IPS-18a (cell line): Measurements from ENCODE around the gene ZNF862.
A peak's percentile ranks its signal among the peaks of the same experiment; 100 is the strongest.

Experiments
- H3K27ac ChIP-seq: one replicate; pipeline ENCODE4 v1.5.1; 2013; ENCODE audit warnings: low read length
- H3K27me3 ChIP-seq: one replicate; pipeline ENCODE4 v1.6.1; 2013; ENCODE audit warnings: mild to moderate bottlenecking, low read length; ENCODE audit not compliant: control insufficient read depth, insufficient read depth
- H3K36me3 ChIP-seq: one replicate; pipeline ENCODE4 v1.6.1; 2013; ENCODE audit warnings: low read depth, low read length; ENCODE audit not compliant: control insufficient read depth
- H3K4me1 ChIP-seq: one replicate; pipeline ENCODE4 v1.6.1; 2013; ENCODE audit warnings: low read depth, low read length; ENCODE audit not compliant: control insufficient read depth
- H3K4me3 ChIP-seq: one replicate; pipeline ENCODE4 v1.5.1; 2013; ENCODE audit warnings: low read length
- H3K9ac ChIP-seq: one replicate; pipeline ENCODE4 v1.6.1; 2013; ENCODE audit warnings: mild to moderate bottlenecking, low read length, moderate library complexity
- H3K9me3 ChIP-seq: one replicate; pipeline ENCODE4 v1.6.1; 2013; ENCODE audit warnings: low read depth, low read length; ENCODE audit not compliant: control insufficient read depth

Gene ZNF862

GRCh38 chr7:149838224-149838991 lies at the start of gene ZNF862:
TSS of gene ZNF862 (plus strand) at chr7:149838375. CDS start at chr7:149838612, 237 bp downstream.
- peaks cover 8% of the 10 kb centered on the region for H3K4me1 ChIP-seq
- no peaks in the 10 kb centered on the region for H3K9me3 ChIP-seq
- peak within 1 kb of the TSS; percentile 15 for H3K9ac ChIP-seq
- H3K27me3 ChIP-seq, result peaks cover 25% of the 10 kb centered on the region
- no peaks in the 10 kb centered on the region for H3K36me3 ChIP-seq
- H3K4me3 ChIP-seq, result peak within 1 kb of the TSS; percentile 71
- no peak within 1 kb of the TSS for H3K27ac ChIP-seq

DNA sequence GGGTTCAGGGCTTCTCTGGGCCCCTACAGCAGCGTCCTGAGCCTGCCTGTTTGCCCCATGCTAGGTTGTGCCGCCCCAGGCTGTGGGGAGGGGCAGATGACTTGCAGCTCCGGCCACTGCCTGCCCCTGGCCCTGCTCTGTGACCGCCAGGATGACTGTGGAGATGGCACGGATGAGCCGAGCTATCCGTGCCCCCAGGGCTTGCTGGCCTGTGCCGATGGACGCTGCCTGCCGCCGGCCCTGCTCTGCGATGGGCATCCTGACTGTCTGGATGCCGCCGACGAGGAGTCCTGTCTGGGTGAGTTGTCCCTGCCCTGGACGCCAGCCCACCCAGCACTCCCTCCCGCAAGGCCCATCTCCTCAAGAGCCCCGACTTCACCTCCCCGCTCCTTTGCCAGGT lies 49.1 kb upstream of the ZNF862 start:
- Histone ChIP-seq H3K9me3 (no peaks in the 10 kb centered on the region), H3K4me1 (no peaks in the 10 kb centered on the region), H3K27me3 (peaks cover 46% of the 10 kb centered on the region), H3K36me3 (no peaks in the 10 kb centered on the region), H3K27ac (no peak overlapping the region), H3K9ac (no peak overlapping the region), H3K4me3 (no peak overlapping the region)

GRCh38 chr7:149790146-149790548 lies 48.0 kb upstream of the ZNF862 start:
- Histone ChIP-seq H3K9me3 (no peaks in the 10 kb centered on the region), H3K9ac (no peak overlapping the region), H3K36me3 (no peaks in the 10 kb centered on the region), H3K27ac (no peak overlapping the region), H3K27me3 (peaks cover 46% of the 10 kb centered on the region), H3K4me3 (peak overlapping the region; percentile 31), H3K4me1 (no peaks in the 10 kb centered on the region)

GRCh38 chr7:149790754-149791360 lies 47.3 kb upstream of the ZNF862 start:
- H3K36me3 ChIP-seq, result no peaks in the 10 kb centered on the region
- peaks cover 46% of the 10 kb centered on the region for H3K27me3 ChIP-seq
- H3K4me1 ChIP-seq, result no peaks in the 10 kb centered on the region
- no peaks in the 10 kb centered on the region for H3K9me3 ChIP-seq
- H3K27ac ChIP-seq, result no peak overlapping the region
- H3K9ac ChIP-seq, result no peak overlapping the region
- H3K4me3 ChIP-seq, result peak overlapping the region; percentile 31

GRCh38 chr7:149791411-149792219 lies 46.6 kb upstream of the ZNF862 start:
- Histone ChIP-seq H3K9ac (no peak overlapping the region), H3K4me1 (no peaks in the 10 kb centered on the region), H3K27me3 (peaks cover 46% of the 10 kb centered on the region), H3K27ac (no peak overlapping the region), H3K9me3 (no peaks in the 10 kb centered on the region), H3K4me3 (no peak overlapping the region), H3K36me3 (no peaks in the 10 kb centered on the region)

DNA sequence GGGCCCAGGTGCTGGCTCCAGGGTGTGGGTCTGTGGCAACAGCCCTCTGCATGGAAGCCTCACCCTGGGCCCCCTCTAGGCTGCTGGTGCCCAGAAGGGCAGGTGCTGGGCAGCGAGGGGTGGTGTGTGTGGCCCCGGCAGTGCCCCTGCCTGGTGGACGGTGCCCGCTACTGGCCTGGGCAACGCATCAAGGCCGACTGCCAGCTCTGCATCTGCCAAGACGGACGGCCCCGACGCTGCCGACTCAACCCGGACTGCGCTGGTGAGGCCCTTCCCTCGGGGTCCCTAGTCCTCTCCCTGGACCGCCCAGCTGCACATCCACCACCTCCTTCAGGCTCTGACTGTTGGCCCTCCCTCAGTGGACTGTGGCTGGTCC lies 46.0 kb upstream of the ZNF862 start:
- Histone ChIP-seq H3K4me3 (no peak overlapping the region), H3K27me3 (peaks cover 41% of the 10 kb centered on the region), H3K4me1 (no peaks in the 10 kb centered on the region)

GRCh38 chr7:149793261-149793660 lies 44.9 kb upstream of the ZNF862 start:
- Histone ChIP-seq H3K4me1 (no peaks in the 10 kb centered on the region), H3K9ac (no peak overlapping the region), H3K27ac (no peak overlapping the region), H3K4me3 (no peak overlapping the region), H3K27me3 (peaks cover 31% of the 10 kb centered on the region), H3K9me3 (no peaks in the 10 kb centered on the region), H3K36me3 (no peaks in the 10 kb centered on the region)

More for the DNA sequence above, 46.0 kb upstream of the ZNF862 start:
- no peak overlapping the region for H3K27ac ChIP-seq
- no peaks in the 10 kb centered on the region for H3K36me3 ChIP-seq
- H3K9ac ChIP-seq, result no peak overlapping the region
- no peaks in the 10 kb centered on the region for H3K9me3 ChIP-seq

GRCh38 chr7:149794661-149795060 lies 43.5 kb upstream of the ZNF862 start:
- no peaks in the 10 kb centered on the region for H3K9me3 ChIP-seq
- H3K27ac ChIP-seq, result no peak overlapping the region
- peaks cover 17% of the 10 kb centered on the region for H3K27me3 ChIP-seq
- no peak overlapping the region for H3K9ac ChIP-seq
- no peaks in the 10 kb centered on the region for H3K36me3 ChIP-seq
- no peak overlapping the region for H3K4me3 ChIP-seq
- no peaks in the 10 kb centered on the region for H3K4me1 ChIP-seq

DNA sequence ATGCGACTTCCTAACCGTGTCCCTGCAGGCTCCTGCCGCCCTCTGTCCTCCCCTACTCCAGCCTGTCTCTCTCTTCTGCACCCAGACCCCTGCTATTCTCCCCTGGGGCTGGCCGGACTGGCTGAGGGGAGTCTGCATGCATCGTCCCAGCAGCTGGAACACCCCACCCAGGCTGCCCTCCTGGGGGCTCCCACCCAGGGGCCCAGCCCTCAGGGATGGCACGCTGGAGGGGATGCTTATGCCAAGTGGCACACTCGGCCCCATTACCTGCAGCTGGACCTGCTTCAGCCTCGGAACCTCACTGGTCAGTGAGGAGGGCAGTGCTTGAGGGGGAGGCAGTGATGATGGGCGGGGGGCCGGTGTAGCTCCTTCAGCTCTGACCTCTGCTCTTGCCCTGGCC lies 43.0 kb upstream of the ZNF862 start:
- Histone ChIP-seq H3K9me3 (no peaks in the 10 kb centered on the region), H3K4me1 (no peaks in the 10 kb centered on the region), H3K4me3 (no peak overlapping the region), H3K36me3 (no peaks in the 10 kb centered on the region), H3K9ac (no peak overlapping the region), H3K27me3 (peaks cover 13% of the 10 kb centered on the region), H3K27ac (no peak overlapping the region)

DNA sequence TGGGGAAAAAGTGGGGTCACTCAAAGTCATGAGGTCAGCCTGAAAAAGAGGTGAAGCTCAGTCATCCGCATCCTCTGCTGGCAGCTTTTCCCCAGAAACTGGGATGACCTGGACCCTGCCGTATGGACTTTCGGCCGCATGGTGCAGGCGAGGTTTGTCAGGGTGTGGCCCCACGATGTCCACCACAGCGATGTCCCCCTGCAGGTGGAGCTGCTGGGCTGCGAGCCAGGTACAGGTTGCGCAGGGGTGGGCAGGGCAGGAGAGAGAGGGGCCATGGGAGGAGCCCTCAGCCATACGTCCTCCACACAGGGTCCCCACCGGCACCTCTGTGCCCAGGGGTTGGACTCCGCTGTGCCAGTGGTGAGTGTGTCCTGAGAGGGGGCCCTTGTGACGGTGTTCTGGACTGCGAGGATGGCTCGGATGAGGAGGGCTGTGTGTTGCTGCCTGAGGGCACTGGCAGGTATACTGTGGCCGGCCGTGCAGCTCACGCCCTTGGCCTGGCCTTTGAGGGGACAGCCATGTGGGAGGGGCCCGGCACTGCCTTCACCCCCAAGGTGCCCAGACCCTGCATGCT lies 41.8 kb upstream of the ZNF862 start:
- H3K4me3 ChIP-seq, result no peak overlapping the region
- no peaks in the 10 kb centered on the region for H3K9me3 ChIP-seq
- no peaks in the 10 kb centered on the region for H3K4me1 ChIP-seq
- peaks cover under 1% of the 10 kb centered on the region for H3K27me3 ChIP-seq
- no peaks in the 10 kb centered on the region for H3K36me3 ChIP-seq
- H3K9ac ChIP-seq, result no peak overlapping the region
- no peak overlapping the region for H3K27ac ChIP-seq

- Histone ChIP-seq H3K4me1 (no peaks in the 10 kb centered on the region), H3K27ac (no peak overlapping the region), H3K36me3 (no peaks in the 10 kb centered on the region), H3K9ac (no peak overlapping the region), H3K9me3 (no peaks in the 10 kb centered on the region), H3K4me3 (no peak overlapping the region), H3K27me3 (no peaks in the 10 kb centered on the region)
Observed at GRCh38 chr7:149797771-149798170, 40.4 kb upstream of the ZNF862 start.
